ENCODE measurements around the gene ZXDA. TPM values are rescaled to one million over a fixed set of nuclear protein-coding genes. Genes with fewer than 3 reads are reported as not detected.

ZXDA gene
- total RNA-seq, 1 experiment from 2014 or later = 2.4 TPM

GRCh38 chrX:57929373-57929772 is 19.1 kb upstream of the ZXDA start:
- H4K20me1 ChIP-seq (ENCODE audit: insufficient read depth) = no peaks in the 10 kb centered on the region
- intact Hi-C loops (cut with micrococcal nuclease; ENCODE audit: unreplicated experiment) = loop anchor here (5.0 kb wide), 1 partner anchor 107 kb away; no protein-coding TSS in a partner anchor
- no peak overlapping the region for H3K4me3 ChIP-seq
- ChIA-PET POLR2A (ENCODE audit: unreplicated experiment) (no interaction called here), CTCF (no interaction called here)
- H3K4me2 ChIP-seq = no peak overlapping the region
- no peak overlapping the region for H3K27ac ChIP-seq
- no peak for DNase-seq
- no peaks in the 10 kb centered on the region for H3K36me3 ChIP-seq (ENCODE audit: low read depth)
- no peak overlapping the region for H2AFZ ChIP-seq
- no TSS peak for BruUV-seq (replicated peaks)
- no peaks in the 10 kb centered on the region for H3F3A ChIP-seq (ENCODE audit: insufficient read depth, low read depth)
- no peaks in the 10 kb centered on the region for H3K27me3 ChIP-seq (ENCODE audit: insufficient read depth, low read depth)
- TF ChIP-seq EZH2 (IDR thresholded peaks at IDR 0.05; ENCODE audit: low read depth) = no peak
- peak; percentile 52 for TF ChIP-seq CTCF (conservative IDR thresholded peaks at IDR 0.05)
- no peaks in the 10 kb centered on the region for H3K79me2 ChIP-seq (ENCODE audit: low read depth)
- H3K9me2 ChIP-seq (ENCODE audit: insufficient read depth) = no peaks in the 10 kb centered on the region
- no peaks in the 10 kb centered on the region for H3K9me3 ChIP-seq (ENCODE audit: insufficient read depth, low read depth)
- H3K4me1 ChIP-seq (replicated peaks; ENCODE audit: insufficient read depth) = no peaks in the 10 kb centered on the region

GRCh38 chrX:57925806-57926205 is 15.5 kb upstream of the ZXDA start:
- H3K27ac ChIP-seq = no peak overlapping the region
- BruUV-seq (replicated peaks) = no TSS peak
- CTCF ChIA-PET = no interaction called here
- no peaks in the 10 kb centered on the region for H3F3A ChIP-seq (ENCODE audit: insufficient read depth, low read depth)
- no peak overlapping the region for H3K4me2 ChIP-seq
- POLR2A ChIA-PET (ENCODE audit: unreplicated experiment) = no interaction called here
- H3K9me2 ChIP-seq (ENCODE audit: insufficient read depth) = no peaks in the 10 kb centered on the region
- intact Hi-C loops (cut with micrococcal nuclease; ENCODE audit: unreplicated experiment) = loop anchor here (5.0 kb wide), 1 partner anchor 104 kb away; no protein-coding TSS in a partner anchor
- H3K79me2 ChIP-seq (ENCODE audit: low read depth) = no peaks in the 10 kb centered on the region
- no peaks in the 10 kb centered on the region for H3K36me3 ChIP-seq (ENCODE audit: low read depth)
- H3K27me3 ChIP-seq (ENCODE audit: insufficient read depth, low read depth) = no peaks in the 10 kb centered on the region; the same call in 1 of the 2 replicates
- DNase-seq = no peak
- TF ChIP-seq EZH2 (IDR thresholded peaks at IDR 0.05; ENCODE audit: low read depth) = no peak
- TF ChIP-seq CTCF (conservative IDR thresholded peaks at IDR 0.05) = no peak
- H3K4me3 ChIP-seq = no peak overlapping the region
- no peaks in the 10 kb centered on the region for H4K20me1 ChIP-seq (ENCODE audit: insufficient read depth)
- no peaks in the 10 kb centered on the region for H3K9me3 ChIP-seq (ENCODE audit: insufficient read depth, low read depth)
- H3K4me1 ChIP-seq (replicated peaks; ENCODE audit: insufficient read depth) = no peaks in the 10 kb centered on the region
- no peak overlapping the region for H2AFZ ChIP-seq

DNA sequence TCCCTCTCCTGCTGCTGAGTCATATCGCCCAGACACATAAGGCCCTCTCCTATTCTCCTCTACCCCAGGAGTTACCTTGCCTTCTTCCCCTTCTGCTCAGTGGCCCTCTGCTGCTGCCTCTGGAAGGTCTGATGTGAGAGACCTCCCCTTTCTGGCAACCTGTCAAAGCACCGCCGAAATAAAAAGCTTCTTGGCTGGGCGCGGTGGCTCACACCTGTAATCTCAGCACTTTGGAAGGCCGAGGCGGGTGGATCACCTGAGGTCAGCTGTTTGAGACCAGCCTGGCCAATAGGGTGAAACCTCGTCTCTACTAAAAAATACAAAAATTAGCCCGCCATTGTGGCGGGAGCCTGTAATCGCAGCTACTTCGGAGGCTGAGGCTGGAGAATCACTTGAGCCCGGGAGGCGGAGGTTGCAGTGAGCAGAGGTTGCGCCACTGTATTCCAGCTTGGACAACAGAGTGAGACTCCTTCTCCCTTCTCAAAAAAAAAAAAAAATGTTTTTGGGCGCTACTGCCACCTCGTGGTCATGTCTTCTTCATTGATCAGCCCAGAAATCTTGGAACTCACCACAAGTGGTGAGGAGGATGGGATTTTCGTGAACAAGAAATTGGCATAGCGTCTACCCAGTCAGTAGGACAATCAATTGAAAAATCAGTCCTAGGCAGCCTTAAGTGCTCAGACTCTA is 8.6 kb upstream of the ZXDA start:
- ChIA-PET CTCF (interaction anchor here (0.6 kb wide), 1 partner anchor 393 kb away, joined by 3 read pairs; no protein-coding TSS in a partner anchor), POLR2A (ENCODE audit: unreplicated experiment) (no interaction called here)
- TF ChIP-seq EZH2 (IDR thresholded peaks at IDR 0.05; ENCODE audit: low read depth) (no peak), CTCF (conservative IDR thresholded peaks at IDR 0.05) (peak; percentile 67)
- Histone ChIP-seq H2AFZ (no peak overlapping the region), H3K9me3 (ENCODE audit: insufficient read depth, low read depth) (no peaks in the 10 kb centered on the region), H3K4me3 (no peak overlapping the region), H3K27ac (no peak overlapping the region), H3K9me2 (ENCODE audit: insufficient read depth) (no peaks in the 10 kb centered on the region), H3K79me2 (ENCODE audit: low read depth) (no peaks in the 10 kb centered on the region), H4K20me1 (ENCODE audit: insufficient read depth) (no peaks in the 10 kb centered on the region), H3K36me3 (ENCODE audit: low read depth) (no peaks in the 10 kb centered on the region), H3K4me1 (replicated peaks; ENCODE audit: insufficient read depth) (no peaks in the 10 kb centered on the region), H3F3A (ENCODE audit: insufficient read depth, low read depth) (no peaks in the 10 kb centered on the region), H3K27me3 (ENCODE audit: insufficient read depth, low read depth) (no peaks in the 10 kb centered on the region; the same call in 1 of the 2 replicates), H3K4me2 (peak overlapping the region; percentile 4; the same call in 1 of the 2 replicates)
- peak in 1 of 2 experiments; percentile 19 for DNase-seq
- intact Hi-C loops (cut with micrococcal nuclease; ENCODE audit: unreplicated experiment) = loop anchor here (2.0 to 10.0 kb wide), 2 partner anchors 762 to 1154 kb away; no protein-coding TSS in a partner anchor
- no TSS peak for BruUV-seq (replicated peaks)

All from PC-9 (cell line).